Measurements from ENCODE around the gene RBBP8NL.
A peak's percentile ranks its signal among the peaks of the same experiment; 100 is the strongest.

Gene RBBP8NL

DNA sequence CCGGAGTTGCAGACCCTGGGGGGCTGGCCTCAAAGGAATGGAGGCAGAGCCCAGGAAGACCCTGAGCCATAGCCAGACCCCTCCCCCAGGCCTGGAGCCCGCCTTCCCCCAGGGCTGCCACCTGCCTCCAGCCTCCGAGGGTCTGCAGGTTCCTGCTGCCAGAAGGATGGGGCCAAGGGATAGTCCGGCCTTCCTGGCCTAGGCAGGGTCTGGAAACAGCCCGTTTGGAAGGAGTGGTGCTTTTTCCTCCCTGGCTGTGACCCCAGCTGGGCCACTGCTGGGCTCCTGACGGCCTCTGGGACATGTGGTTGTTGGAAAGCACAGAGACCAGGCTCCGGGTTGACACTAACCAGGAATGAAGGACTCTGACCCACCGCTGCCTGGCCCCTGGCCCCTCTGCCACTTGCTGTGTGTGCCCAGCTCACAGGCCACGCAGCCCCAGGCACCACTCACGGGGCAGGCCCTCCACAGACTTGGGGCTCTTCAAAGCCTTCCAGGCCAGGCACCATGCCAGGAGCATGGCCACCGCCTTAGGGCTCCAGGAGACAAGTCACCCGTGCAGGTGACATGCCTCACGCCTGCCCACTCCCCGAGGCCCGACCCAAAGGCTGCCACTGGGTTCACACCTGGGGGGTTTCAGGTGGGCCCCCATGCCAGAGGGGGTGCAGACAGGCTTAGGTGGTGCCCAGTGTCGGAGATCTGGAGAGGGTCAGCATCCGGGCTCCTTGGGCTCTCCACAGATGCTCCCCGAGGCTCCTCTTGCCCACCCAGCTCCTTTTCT is 56.3 kb downstream of the RBBP8NL start:
- no peak for DNase-seq (ENCODE audit: low read depth, low spot score)

GRCh38 chr20:62370115-62370806 is 57.1 kb downstream of the RBBP8NL start:
- TF ChIP-seq, protein P1, sequence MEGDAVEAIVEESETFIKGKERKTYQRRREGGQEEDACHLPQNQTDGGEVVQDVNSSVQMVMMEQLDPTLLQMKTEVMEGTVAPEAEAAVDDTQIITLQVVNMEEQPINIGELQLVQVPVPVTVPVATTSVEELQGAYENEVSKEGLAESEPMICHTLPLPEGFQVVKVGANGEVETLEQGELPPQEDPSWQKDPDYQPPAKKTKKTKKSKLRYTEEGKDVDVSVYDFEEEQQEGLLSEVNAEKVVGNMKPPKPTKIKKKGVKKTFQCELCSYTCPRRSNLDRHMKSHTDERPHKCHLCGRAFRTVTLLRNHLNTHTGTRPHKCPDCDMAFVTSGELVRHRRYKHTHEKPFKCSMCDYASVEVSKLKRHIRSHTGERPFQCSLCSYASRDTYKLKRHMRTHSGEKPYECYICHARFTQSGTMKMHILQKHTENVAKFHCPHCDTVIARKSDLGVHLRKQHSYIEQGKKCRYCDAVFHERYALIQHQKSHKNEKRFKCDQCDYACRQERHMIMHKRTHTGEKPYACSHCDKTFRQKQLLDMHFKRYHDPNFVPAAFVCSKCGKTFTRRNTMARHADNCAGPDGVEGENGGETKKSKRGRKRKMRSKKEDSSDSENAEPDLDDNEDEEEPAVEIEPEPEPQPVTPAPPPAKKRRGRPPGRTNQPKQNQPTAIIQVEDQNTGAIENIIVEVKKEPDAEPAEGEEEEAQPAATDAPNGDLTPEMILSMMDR (IDR thresholded peaks at IDR 0.05; ENCODE audit: insufficient read depth, low read length, missing control alignments): no peak
- ChIA-PET CTCF (interaction anchor here (0.5 to 4.9 kb wide), 6 partner anchors 12 to 841 kb away, joined by 3 to 27 read pairs (median 8); partner anchors contain the start of genes ADRM1 and RPS21), POLR2A (no interaction called here)
- H3K4me3 ChIP-seq (ENCODE audit: low read depth, low read length): no peak overlapping the region
- DNase-seq (ENCODE audit: low read depth, low spot score): no peak

More for the DNA sequence above, 56.3 kb downstream of the RBBP8NL start:
- ChIA-PET POLR2A (no interaction called here), CTCF (interaction anchor here (2.1 to 4.9 kb wide), 2 partner anchors 12 to 71 kb away, joined by 22 to 24 read pairs; no protein-coding TSS in a partner anchor)
- no peak overlapping the region for H3K4me3 ChIP-seq (ENCODE audit: low read depth, low read length)
- TF ChIP-seq, protein P1 (IDR thresholded peaks at IDR 0.05; ENCODE audit: insufficient read depth, low read length, missing control alignments): no peak

- no peak for DNase-seq (ENCODE audit: low read depth, low spot score)
- POLR2A ChIA-PET: no interaction called here
- TF ChIP-seq, protein P1 (IDR thresholded peaks at IDR 0.05; ENCODE audit: insufficient read depth, low read length, missing control alignments): no peak
- H3K4me3 ChIP-seq (ENCODE audit: low read depth, low read length): no peak overlapping the region
- CTCF ChIA-PET: interaction anchor here (0.5 to 4.9 kb wide), 8 partner anchors 9 to 842 kb away, joined by 3 to 27 read pairs (median 5); partner anchors contain the start of genes ADRM1 and RPS21
Measured at GRCh38 chr20:62369815-62370114, 57.6 kb downstream of the RBBP8NL start.

DNA sequence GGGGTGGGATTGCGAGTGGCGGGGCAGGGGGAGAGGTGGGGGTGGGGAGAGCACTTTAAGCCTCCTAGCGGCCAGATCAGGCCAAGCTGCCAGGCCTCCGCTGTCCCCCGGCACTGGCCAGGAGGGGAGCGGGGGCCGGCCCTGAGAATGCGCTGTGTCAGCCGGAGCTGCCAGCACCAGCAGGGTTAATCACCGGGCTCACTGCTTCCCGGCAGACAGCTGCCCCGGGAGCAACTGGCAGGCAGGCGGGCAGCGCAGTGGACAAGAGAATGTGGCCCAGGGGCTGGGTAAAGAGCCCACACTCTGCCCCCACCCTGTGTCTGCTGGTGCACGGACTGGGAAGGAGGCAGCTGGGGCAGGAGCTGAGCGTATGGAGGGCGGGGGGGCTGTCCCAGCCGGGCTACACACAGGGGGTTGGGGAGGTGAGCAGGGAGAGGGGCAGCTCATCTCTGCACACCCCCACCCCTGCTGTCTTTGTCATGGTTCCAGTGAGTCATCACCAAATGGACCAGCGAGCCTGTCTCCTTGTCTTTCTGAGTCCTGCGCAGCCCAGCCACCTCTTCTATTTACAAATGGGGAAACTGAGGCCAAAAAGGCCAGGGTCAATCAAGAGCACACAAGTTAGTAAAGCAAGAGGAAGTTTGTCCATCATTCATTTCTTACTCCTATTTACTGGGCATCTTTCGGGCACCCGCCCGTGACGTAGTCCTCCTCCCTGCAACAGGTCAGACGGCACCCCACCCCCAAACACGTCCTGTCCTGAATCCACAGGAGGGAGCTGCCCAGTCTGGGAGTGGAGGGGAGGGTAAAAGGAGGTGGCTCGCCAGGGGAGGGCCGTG is 58.1 kb downstream of the RBBP8NL start:
- no peak for DNase-seq (ENCODE audit: low read depth, low spot score)
- TF ChIP-seq, protein P1 (IDR thresholded peaks at IDR 0.05; ENCODE audit: insufficient read depth, low read length, missing control alignments): peak; percentile 53

GRCh38 chr20:62368392-62368975 is 58.9 kb downstream of the RBBP8NL start:
- ChIA-PET POLR2A (no interaction called here), CTCF (interaction anchor here (0.9 to 4.9 kb wide), 15 partner anchors 8 to 358 kb away, joined by 3 to 27 read pairs (median 4); partner anchors contain the start of genes ADRM1 and RPS21)
- TF ChIP-seq, protein P1 (IDR thresholded peaks at IDR 0.05; ENCODE audit: insufficient read depth, low read length, missing control alignments): no peak
- no peak for DNase-seq (ENCODE audit: low read depth, low spot score)
- peak overlapping the region; percentile 36 for H3K4me3 ChIP-seq (ENCODE audit: low read depth, low read length)

More for the DNA sequence above, 58.1 kb downstream of the RBBP8NL start:
- ChIA-PET CTCF (interaction anchor here (0.9 to 4.9 kb wide), 13 partner anchors 10 to 359 kb away, joined by 3 to 27 read pairs (median 4); partner anchors contain the start of genes ADRM1 and RPS21), POLR2A (no interaction called here)
- no peak overlapping the region; the same call in 1 of the 2 replicates for H3K4me3 ChIP-seq (ENCODE audit: low read depth, low read length)
